Ishikawa (cell line): ENCODE results near the gene SNRNP48.

Experiments used
- CREB1 ChIP-seq: IDR thresholded peaks from 2 replicates; pipeline ENCODE4 v1.6.1; 2012; ENCODE audit warnings: low read depth
- EP300 ChIP-seq: IDR thresholded peaks from 2 replicates; pipeline ENCODE4 v1.6.1; 2012; ENCODE audit warnings: borderline replicate concordance
- FOXM1 ChIP-seq: IDR thresholded peaks from 2 replicates; pipeline ENCODE4 v1.6.1; 2012; ENCODE audit warnings: low read depth, borderline replicate concordance
- REST ChIP-seq: IDR thresholded peaks from 2 replicates; pipeline ENCODE4 v1.6.1; 2012; ENCODE audit warnings: low read depth, mild to moderate bottlenecking
- TAF1 ChIP-seq: IDR thresholded peaks from 2 replicates; pipeline ENCODE4 v1.6.1; 2012; ENCODE audit warnings: low read depth, mild to moderate bottlenecking
- TEAD4 ChIP-seq: IDR thresholded peaks from 2 replicates; pipeline ENCODE4 v1.6.1; 2012

DNA sequence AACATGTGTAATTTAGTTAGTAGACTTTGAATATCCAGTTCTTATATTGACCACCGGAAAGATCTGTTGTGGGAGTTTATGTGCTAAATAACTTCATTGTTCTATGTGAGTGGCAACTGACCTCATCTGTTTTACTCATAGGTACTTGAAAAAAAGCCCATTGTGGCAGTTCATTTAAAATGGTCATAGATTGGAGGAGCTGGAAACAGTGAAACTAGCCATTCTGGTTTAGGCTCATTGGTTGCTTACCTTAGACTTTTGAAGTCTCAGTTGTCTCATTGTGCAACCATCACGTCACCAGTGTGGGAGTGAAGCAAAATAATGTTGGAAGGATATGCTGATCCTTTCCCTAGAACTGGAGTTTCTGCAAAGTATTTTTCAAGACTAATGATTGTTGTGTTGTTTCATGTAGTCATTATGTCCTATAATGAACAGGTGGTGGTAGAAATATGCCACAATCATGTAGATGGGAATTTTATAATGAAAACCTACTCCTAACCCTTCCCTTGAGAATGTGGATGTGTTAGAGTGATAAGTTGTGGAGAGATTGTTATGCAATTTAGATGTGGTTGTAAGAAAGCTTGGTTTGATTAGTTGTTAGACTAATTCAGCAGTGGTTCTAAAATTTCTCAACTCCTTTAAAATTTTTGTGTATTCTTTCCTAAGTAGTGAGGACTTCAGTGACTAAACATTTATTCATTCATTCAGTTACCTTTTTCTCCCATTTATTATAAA lies 30.2 kb upstream of the SNRNP48 start:
- TF ChIP-seq EP300 = no peak
- no peak for TF ChIP-seq REST
- no peak for TF ChIP-seq TAF1
- TF ChIP-seq FOXM1 = no peak
- TF ChIP-seq TEAD4 = no peak
- TF ChIP-seq CREB1 = peak; percentile 24; the same call in 1 of the 2 replicates
